IPS DF 4.7 (cell line): ENCODE results near the gene CALHM2.

Experiments used
- DNase-seq: peaks from one replicate; pipeline ENCODE4 v3.0.0-alpha.2; 2013; ENCODE audit warnings: low spot score; ENCODE audit errors: extremely low read depth

Gene CALHM2

GRCh38 chr10:103451091-103451813 lies 918 bp downstream of the CALHM2 start:
- no peak for DNase-seq

- no peak for DNase-seq
Measured at GRCh38 chr10:103450201-103450695, 1.9 kb downstream of the CALHM2 start.

- DNase-seq: no peak
Measured at GRCh38 chr10:103449208-103450144, 2.7 kb downstream of the CALHM2 start.

GRCh38 chr10:103448746-103449145 lies 3.4 kb downstream of the CALHM2 start:
- DNase-seq: no peak

GRCh38 chr10:103447187-103447586 lies 5.0 kb downstream of the CALHM2 start:
- DNase-seq: no peak

GRCh38 chr10:103445767-103446567 lies 6.2 kb downstream of the CALHM2 start:
- DNase-seq: no peak

- DNase-seq: no peak
Measured at GRCh38 chr10:103445366-103445765, 6.8 kb downstream of the CALHM2 start.

GRCh38 chr10:103444478-103444877 lies 7.7 kb downstream of the CALHM2 start:
- no peak for DNase-seq

- DNase-seq: no peak
Measured at GRCh38 chr10:103443475-103444185, 8.5 kb downstream of the CALHM2 start.

GRCh38 chr10:103442031-103442461 lies 10.1 kb downstream of the CALHM2 start:
- DNase-seq: no peak

GRCh38 chr10:103441611-103442010 lies 10.6 kb downstream of the CALHM2 start:
- DNase-seq: no peak

- DNase-seq: no peak
Measured at GRCh38 chr10:103441206-103441605, 11.0 kb downstream of the CALHM2 start.

- DNase-seq: no peak
Measured at GRCh38 chr10:103440416-103440815, 11.8 kb downstream of the CALHM2 start.

GRCh38 chr10:103439776-103440175 lies 12.4 kb downstream of the CALHM2 start:
- no peak for DNase-seq

- DNase-seq: no peak
Measured at GRCh38 chr10:103433858-103434257, 18.3 kb downstream of the CALHM2 start.

- DNase-seq: no peak
Measured at GRCh38 chr10:103431902-103432301, 20.3 kb downstream of the CALHM2 start.

GRCh38 chr10:103429647-103430046 lies 22.5 kb downstream of the CALHM2 start:
- DNase-seq: no peak

GRCh38 chr10:103428989-103429643 lies 23.1 kb downstream of the CALHM2 start:
- DNase-seq: no peak

- DNase-seq: no peak
Measured at GRCh38 chr10:103427866-103428265, 24.3 kb downstream of the CALHM2 start.

GRCh38 chr10:103423748-103424147 lies 28.4 kb downstream of the CALHM2 start:
- no peak for DNase-seq
